GM21737 (cell line): ENCODE measurements around the gene COMMD4.
"Not testable (repeated sequence)": the region's sequence is repeated elsewhere in the genome, so short reads cannot be mapped to it uniquely, and the experiment has no call there.

ENCODE experiments used
- ATAC-seq: cut with Tn5 transposase; IDR thresholded peaks from one replicate; pipeline ENCODE4 v1.9.1; 2021; ENCODE audit warnings: mild to moderate bottlenecking, moderate library complexity; ENCODE audit not compliant: unreplicated experiment

The COMMD4 gene

DNA sequence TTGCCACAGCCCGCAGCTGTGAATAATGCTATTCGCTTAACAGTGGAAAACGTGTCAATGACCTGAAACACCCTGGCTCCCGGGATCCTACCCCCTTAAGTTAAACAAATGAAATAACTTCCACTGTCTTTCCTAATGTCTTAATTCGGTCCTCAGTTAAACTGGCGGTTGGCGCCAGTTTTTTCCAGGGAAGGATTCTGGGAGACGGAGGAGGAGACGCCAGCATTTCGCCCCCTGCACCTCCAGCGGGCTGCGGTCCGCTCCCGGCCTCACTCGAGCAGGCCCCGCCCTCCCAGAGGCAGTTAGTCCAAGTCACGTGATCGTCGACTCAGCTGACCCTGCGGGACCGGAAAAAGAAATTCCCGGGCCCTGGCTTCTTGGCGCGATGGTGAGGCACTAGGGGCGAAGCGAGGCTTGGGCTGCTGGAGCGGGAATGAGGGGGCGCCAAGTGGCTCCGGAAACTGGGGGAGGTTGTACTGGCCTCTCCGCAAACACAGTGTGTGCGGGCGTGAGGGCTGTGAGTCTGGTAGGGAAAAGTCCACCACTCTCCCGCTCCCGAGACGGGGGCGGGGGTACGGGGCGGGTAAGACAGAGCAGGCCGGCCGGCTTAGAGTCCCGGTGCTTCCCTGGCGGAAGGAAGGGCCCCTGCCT, at the start of gene COMMD4:
Gene COMMD4, plus strand, starts transcription at position 359 of the 651 bp plus-strand sequence. Its CDS starts 27 bp downstream, at position 386.
- ATAC-seq: no peak

GRCh38 chr15:75293660-75294059, 42.2 kb upstream of the COMMD4 start:
- ATAC-seq: not testable (repeated sequence)

DNA sequence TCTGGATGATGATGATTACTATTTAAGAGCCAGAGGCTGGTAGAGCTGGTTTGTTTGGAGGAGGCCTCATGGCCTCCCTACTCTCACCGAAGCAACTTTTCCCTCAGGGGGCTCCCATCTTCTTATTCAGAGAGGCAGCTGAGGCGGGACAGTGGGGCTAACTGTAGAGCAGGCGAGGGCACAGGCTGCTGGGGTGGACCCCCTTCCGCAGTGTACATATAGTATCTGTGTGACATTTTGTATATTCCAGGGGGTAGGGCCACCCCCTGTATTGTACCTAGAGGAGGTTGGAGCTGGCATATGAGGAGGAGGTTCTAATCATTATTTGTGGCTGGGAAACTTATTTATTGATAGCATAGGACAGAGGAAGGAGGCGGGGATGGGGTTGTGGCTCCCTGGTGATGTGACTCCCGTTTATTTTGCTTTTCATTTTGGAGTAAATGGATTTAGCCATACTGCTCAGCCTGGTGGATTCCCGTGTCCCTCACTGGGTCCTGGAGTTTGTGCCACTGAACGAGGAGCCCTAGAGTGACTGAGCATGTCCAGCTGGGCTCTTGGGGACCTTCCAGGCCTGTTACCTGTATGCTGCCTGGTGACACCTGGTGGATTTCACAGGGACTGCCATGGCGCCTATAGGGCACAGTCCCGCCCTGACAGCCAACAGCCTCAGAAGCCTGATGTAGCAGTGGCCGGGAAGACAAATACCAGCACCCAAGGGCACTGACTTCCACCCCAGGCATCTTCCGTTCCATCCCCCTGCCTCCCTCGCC, 37.1 kb upstream of the COMMD4 start:
- ATAC-seq: not testable (repeated sequence)

DNA sequence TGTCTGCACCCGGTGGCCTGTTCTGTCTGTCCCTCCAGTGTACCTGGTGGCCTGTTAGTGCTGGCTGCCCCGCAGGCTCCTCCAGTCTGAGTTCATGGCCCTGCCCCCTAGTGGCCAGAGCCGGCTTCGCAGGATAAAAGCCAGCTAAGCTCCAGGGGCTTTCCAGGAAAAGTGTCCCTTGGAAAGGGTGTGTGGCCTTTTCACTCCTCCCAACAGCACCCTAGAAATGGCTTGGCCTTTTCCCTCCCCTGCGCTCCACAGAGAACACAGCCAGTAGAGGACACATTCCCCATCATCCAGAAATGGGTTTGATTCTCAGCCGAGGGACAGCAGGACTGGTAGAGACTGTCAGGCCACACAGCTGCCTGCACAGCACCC, 36.6 kb upstream of the COMMD4 start:
- not testable (repeated sequence) for ATAC-seq

DNA sequence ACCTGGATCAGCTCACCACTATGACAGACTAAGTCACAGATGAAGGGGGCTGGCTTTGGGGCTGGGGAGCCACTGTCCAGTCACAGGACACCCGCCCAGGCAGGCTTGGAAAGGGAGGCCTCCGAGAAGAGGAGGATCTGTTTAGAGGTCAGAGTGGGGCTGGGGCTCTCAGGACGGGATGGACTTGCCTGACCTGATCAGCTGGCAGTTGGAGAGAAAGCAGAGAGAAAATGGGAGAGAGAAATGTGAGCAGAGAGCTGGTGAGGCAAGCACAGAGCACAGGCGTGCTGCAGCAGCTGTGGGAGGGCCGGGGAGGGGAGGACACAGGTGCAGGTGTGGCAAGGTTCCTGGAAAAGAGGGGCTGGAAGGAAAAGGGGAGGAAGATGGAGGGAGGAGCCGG, 35.8 kb upstream of the COMMD4 start:
- ATAC-seq: not testable (repeated sequence)

DNA sequence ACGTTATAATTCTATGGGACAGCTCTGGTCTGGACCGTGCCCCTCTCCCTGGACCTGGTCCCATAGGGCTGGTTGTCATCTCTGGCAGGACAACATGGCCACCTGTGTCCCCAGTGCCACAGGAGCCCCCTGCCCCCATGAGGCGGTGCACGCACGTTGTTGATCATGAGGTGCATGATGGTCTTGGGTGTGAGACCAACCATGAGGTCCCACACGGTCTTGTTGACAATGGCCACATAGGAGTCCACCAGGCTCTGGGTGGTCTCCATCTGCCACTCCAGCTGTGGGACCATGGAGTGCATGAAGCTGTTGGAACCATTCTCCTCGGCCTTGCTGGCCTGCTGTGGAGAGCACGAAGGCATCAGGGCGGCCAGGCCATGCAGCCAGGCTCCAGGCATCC, 33.5 kb upstream of the COMMD4 start:
- ATAC-seq: no peak

DNA sequence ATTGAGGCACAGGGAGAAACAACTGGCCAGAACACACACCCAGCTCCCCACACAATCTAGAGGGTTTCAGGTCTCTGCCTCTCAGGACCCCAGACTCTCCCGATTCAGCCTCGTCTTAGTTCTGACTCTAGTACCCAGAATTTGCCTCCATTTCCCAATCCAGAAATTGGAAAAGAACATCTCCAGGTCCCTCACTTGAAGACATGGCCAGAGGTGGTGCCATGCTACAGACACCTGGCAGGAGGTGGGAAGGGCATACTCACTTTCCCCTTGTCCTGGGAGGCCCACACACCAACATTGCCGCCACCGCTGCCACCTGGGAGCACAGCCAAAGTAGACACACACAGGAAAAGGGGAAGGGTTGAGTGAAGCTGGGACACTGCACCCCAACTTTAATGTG, 33.1 kb upstream of the COMMD4 start:
- not testable (repeated sequence) for ATAC-seq

GRCh38 chr15:75306188-75306587, 29.7 kb upstream of the COMMD4 start:
- no peak for ATAC-seq

- ATAC-seq: no peak
Observed at GRCh38 chr15:75307778-75308390, 28.0 kb upstream of the COMMD4 start.

GRCh38 chr15:75309711-75310110, 26.2 kb upstream of the COMMD4 start:
- no peak for ATAC-seq

DNA sequence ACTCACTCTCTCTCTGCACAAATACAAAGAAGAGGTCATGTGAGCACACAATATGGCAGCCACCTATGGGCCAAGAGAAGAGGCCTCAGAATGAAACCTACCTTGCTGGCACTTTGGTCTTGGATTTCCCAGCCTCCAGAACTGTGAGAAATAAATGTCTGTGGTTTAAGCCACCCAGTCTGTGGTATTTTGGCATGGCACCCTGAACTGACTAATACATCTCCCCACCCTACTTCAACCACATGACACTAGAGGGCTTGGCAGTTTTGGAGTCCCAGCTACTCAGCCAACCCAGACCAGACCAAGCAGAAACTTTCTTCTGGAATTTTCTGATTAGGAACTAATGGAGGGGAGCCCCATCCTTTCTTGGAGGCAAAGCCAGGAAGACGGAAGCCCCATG, 23.3 kb upstream of the COMMD4 start:
- ATAC-seq: not testable (repeated sequence)

GRCh38 chr15:75313116-75313845, 22.6 kb upstream of the COMMD4 start:
- ATAC-seq: no peak

DNA sequence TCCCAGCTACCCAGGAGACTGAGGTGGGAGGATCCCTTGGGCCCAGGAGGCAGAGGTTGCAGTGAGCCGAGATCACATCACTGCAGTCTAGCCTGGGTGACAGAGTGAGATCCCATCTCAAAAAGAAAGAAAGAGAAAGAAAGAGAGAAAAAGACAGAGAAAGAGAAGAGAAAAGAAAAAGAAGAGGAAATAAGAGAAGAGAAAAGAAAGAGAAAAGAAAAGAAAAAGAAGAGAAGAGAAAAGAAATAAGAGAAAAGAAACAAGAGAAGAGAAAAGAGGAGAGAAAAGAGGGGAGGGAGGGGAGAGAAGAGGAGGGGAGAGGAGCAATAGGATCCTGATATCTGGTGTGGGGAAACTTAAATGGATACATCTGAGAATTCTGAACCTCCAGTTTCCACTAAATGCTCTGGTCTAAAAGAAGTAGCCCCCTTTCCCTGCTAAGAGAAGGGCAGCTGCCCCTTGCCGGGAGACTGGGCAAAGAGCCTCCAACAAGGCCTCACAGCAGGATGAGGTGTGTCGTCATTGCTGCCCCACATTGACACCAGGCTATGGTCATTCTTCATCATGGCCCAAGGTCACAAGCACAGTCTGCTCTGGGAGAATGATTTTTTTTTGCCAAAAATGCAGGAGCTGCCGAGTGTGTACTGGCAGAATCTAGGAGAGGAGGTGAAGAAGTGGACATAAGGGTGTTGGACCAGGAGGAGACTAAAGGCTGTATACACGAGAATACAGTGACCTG, 21.1 kb upstream of the COMMD4 start:
- ATAC-seq: no peak

DNA sequence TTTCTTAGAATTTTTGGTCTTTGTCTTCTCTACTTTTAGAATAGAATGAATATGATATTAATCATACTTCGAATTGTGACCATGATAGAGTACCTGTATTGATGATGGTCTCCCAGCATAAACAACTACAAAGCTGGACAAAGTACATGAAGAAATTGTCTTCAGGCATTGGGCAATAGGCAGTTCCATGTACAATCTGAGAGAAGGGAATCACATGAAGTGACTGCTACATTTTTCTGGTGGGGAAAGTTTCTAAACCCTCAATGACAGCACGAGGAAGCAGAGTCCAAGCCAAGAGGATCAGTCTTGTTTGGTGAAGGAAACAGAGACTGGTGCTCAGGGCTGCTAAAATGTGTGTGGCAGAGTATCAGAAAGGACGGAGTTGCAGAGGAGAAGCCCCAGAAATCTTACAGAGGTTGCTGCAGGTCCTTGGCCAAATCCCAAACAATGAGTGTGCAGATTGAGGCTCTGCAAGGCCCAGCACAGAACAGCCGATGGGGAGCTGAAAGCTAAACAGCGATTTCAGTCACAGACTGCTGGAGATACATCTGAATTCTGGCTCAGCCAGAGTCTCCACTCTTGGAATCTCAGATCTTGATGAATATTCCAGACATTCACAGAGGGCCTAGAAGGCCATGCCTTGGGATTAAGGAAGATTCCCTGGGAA, 16.5 kb upstream of the COMMD4 start:
- not testable (repeated sequence) for ATAC-seq

- ATAC-seq: no peak
Observed at GRCh38 chr15:75321711-75322110, 14.2 kb upstream of the COMMD4 start.

GRCh38 chr15:75325922-75326321, 9.9 kb upstream of the COMMD4 start:
- no peak for ATAC-seq

DNA sequence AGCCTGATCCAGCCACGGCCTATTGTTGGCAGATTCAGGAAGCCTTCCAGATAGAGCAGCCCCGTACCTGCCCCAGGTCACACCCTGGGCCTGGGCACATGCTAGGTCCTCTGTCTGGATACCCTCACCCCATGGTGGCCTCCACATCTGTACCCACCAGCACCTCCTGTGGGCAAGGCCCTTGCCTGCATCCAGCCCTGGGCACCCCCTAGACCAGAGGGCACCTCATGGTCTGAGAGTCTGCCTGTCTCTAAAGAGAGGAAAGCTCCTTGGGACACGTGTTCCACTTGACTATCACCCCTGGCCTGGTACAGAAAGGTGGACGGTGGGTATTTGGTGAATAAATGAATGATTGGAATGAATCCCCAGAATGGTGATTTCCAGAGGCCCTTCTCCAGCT, 8.9 kb upstream of the COMMD4 start:
- no peak for ATAC-seq

DNA sequence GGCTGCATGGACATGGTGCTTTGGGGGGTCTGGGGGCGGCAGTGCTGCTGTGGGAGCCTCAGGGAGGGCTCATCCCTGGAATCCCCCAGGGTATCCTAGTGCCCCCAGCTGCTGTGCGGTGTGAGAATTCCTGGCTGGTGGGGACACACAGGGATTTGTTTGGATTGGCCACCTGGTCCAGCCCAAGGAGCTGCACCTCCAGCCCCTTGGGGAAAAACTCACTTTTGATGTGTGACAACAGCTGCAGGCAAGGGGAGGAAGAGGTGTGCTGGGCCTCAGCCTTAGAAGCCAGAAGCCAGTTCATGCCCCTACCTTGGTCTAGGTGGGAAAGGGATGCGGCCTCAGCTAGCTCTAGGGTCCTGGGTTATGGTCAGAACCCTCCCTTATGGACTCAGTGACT, 8.4 kb upstream of the COMMD4 start:
- no peak for ATAC-seq

DNA sequence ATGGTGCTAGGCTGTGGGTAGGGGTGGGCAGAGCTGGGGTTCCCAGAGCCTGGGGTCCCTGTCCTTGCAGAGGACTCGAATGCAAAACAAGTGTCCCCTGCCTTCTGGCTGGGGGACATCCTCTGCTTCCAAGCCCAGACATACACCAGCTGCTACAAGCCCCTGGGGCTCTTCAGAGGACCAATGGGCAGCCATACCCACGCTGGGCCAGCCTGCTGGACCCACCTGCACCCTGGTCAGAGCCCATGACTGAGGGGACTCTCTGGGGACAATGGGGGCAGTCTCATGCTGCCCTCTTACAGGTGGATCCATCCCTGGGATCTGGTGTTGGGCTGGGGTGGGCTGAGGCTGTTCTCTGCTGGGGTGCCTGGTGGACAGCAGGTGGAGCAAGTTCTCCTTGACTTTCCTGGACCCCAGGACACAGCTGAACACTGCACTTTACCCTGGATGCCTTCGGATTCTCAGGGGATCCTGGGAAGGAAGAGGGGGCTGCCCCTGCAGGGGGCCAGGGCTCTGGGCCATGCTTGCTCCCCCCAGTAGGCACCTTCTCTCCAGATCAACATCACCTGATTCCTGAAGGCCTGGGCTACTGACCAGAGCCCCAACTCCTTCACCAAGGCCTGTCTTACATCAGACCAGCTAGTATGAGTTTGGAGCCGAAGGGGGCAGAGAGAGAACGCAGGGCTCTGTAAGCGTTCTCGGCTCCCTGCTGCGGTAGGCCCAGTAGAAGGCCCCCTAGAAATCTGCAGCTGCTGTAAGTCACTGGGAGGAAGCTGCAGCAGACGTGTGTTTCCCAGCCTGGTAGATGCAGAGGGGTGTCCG, 7.2 kb upstream of the COMMD4 start:
- ATAC-seq: no peak
